Activated CD8-positive, alpha-beta memory T cell treated with anti-CD3 and anti-CD28 coated beads, Interleukin-2, amount 50 U/mL, for 1 hour (primary cell): ENCODE results near the gene AIPL1.

Experiments
- DNase-seq: peaks from one replicate; pipeline ENCODE4 v3.0.0-alpha.2; 2020; ENCODE audit errors: extremely low read depth

AIPL1 gene

GRCh38 chr17:6467567-6467966 is 32.6 kb upstream of the AIPL1 start:
- no peak for DNase-seq

- DNase-seq = no peak
These were observed 30.5 kb upstream of the AIPL1 start for GRCh38 chr17:6465206-6466003.

- DNase-seq = no peak
These were observed 29.6 kb upstream of the AIPL1 start for GRCh38 chr17:6464446-6465041.

- DNase-seq = no peak
These were observed 28.9 kb upstream of the AIPL1 start for GRCh38 chr17:6463616-6464445.

- no peak for DNase-seq
These were observed 27.8 kb upstream of the AIPL1 start for GRCh38 chr17:6462692-6463091.

- DNase-seq = no peak
These were observed 27.0 kb upstream of the AIPL1 start for GRCh38 chr17:6461792-6462524.

- DNase-seq = no peak
These were observed 26.3 kb upstream of the AIPL1 start for GRCh38 chr17:6461246-6461645.

- no peak for DNase-seq
These were observed 25.7 kb upstream of the AIPL1 start for GRCh38 chr17:6460531-6461161.

GRCh38 chr17:6458460-6458950 is 23.6 kb upstream of the AIPL1 start:
- DNase-seq = no peak

- no peak for DNase-seq
These were observed 23.0 kb upstream of the AIPL1 start for GRCh38 chr17:6457688-6458459.

- DNase-seq = no peak
These were observed 22.2 kb upstream of the AIPL1 start for GRCh38 chr17:6456914-6457687.

GRCh38 chr17:6456321-6456720 is 21.4 kb upstream of the AIPL1 start:
- no peak for DNase-seq

GRCh38 chr17:6455321-6455705 is 20.4 kb upstream of the AIPL1 start:
- no peak for DNase-seq

- DNase-seq = no peak
These were observed 19.8 kb upstream of the AIPL1 start for GRCh38 chr17:6454495-6455320.

GRCh38 chr17:6453279-6454024 is 18.5 kb upstream of the AIPL1 start:
- no peak for DNase-seq

- no peak for DNase-seq
These were observed 17.7 kb upstream of the AIPL1 start for GRCh38 chr17:6452471-6453266.
